Activated T-cell treated with anti-CD3 and anti-CD28 coated beads for 1 hour (primary cell): Measurements from ENCODE around the gene NISCH.

Experiments
- DNase-seq: peaks from one replicate; pipeline ENCODE4 v3.0.0-alpha.2; 2020; ENCODE audit warnings: low read depth

Gene NISCH

GRCh38 chr3:52472239-52473000, 17.0 kb downstream of the NISCH start:
- DNase-seq, result no peak

DNA sequence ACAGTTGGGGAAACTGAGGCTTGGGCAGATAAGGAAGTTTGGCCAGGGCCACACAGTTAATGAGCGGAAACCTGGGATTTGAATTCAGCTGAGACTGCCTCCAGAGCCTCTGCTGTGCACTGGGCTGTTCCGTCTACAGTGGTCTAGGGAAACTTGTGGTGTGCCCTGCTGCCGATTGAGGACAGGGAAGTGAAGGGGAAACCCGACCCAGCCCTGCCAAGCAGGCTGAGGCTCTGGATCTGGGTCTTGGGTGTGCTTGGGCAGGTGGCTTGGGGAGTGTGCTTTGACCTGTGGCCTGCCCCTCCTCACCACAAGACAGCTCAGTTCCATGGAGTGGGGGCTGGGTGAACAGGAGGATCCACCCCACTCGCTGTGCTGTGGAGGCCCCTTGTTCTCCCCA, 17.6 kb downstream of the NISCH start:
- no peak for DNase-seq

DNA sequence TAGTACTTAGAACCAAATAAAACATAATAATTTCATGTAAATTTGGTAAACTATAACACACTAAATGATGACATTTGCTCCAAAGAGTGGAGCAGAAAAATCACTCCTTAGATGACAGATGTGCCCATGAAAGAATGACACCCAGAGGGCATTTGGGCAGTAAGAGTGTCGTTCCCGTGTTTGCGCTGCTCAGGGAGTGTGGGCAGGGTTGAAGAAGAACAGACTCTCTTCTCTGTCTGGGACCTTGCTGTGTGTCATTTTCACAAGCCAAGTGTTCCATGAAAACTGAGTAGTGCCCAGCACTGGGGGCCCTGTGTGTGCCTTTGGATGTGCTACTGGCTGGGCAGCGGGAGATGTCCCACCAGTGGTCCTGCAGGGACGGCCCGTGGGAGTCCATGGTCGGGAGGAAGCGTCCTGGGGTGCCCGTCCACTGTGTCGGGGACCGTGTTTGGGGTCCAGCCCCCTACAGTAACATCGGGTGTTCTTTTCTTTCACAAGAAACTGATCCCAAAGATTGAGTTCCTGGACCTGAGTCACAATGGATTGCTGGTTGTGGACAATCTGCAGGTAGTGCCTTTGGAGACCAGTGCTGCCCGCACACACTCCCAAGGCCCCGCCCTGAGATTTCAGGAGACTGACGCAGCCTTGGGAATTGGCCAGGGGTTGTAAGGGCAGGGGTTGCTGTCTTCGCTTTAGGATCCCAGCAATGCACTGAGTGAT, 21.8 kb downstream of the NISCH start:
- DNase-seq, result no peak

- no peak for DNase-seq
Measured at GRCh38 chr3:52477796-52478095, 22.3 kb downstream of the NISCH start.

DNA sequence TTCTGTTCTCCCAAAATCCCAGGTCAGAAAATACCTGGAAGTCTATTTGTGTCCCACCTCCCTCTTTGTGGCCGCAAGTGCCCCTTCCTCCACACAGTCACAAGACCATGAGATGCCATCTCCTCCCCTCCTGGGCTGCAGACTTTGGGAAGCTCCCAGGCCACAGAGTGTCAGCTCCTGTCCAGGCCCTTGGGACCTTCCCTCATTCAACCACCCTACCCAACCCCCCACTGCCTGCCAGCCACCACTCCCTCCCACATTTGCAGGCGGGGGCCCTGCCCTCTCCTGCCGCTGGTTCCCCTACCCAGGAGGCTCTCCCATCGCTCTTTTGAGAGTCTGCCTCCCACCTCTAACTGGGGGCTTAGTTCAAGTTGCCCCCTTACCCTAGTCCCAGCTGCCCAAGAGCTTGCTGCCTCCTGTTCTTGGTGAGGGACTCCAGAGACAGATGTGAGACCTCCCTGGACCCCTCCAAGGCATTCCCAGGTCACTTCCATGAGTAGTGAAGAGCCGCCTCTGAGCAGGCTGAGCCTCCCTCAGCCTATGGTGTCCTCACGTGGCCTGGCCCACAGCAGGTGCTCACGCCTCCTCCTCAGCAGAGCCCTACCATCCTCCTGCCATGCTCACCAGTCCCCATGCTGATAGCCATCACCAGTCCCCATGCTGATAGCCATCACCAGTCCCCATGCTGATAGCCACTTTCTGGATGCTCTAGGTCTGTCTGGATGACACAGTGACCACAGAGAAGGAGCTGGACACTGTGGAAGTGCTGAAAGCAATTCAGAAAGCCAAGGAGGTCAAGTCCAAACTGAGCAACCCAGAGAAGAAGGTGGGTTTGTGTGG, 23.9 kb downstream of the NISCH start:
- no peak for DNase-seq

- DNase-seq, result no peak
Measured at GRCh38 chr3:52479877-52480575, 24.6 kb downstream of the NISCH start.

DNA sequence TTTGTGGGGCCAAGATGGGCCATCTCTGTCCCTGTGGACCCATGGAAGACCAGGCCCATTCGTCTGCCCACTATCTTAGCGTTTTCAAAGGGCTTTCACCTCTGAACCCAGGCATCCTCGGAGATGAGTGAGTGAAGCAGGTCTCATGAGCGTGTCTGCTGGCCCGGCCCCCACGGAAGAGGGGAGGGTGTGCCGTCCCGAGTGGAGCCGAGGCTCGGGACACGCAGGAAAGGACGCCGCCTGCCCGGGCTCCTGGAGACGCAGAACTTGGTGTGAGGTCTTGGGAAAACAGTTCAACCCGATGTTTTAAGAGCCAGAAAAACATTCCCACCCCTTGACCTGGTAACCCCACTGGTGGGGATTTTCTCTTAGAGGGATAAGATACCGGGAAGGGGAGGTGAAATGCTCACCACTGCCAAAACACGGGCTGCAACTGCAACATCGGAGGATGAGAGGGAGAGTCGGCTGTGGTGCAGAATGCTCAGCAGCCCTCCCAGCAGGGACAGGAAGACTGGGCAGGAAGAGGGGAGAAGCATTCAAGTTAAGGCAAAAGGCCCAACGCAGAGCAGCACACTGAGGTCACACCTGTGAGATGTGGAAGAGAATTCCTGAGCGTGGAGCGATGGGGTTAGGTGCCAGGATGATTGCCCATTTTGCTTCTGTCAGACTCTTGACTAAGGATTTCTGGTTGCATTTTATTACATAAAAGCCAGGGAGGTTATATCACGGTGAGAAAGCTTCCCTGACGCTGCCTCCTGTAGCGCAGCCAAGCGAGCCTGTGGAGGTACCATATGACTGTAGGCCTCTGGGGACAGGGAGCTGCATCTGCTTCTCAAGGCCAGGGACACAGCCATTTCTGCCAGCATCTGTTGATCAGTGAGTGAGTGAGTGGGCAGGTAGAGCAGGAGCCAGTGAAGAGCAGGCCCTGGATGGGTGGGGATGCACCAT, 25.6 kb downstream of the NISCH start:
- DNase-seq, result no peak

DNA sequence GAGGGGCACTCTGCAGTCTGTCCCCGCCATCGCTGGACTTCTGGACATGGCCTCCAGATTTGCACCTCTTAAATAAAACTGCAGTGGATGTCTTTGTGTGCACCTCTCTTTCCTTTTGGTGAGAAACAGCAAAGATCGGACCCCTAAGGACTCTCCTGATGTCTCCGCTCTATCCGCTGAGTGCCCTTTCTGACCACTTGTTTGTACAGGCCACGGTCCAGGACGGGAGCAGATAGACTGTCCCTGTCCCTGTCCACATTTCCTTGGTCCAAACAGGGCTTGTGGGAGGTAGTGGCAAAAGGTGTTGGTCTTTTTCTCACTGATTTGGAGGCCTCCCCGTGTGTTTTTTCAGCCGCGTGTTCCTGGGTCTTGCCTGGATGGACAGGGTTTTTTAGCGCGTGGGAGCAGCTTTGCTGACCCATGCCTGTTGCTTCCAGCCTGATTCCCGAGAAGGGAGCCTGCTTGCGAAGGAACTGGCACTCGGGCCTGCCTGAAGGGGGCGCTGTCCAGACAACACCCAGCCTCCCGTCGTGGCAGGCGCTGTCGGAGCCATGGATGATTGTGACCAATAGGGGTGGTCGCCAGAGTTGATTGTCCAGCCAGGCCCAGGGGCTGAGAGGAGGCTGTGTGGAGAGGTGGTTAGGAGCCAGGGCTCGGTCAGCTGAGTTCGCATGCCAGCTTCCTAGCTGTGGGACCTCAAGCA, 26.6 kb downstream of the NISCH start:
- no peak for DNase-seq

DNA sequence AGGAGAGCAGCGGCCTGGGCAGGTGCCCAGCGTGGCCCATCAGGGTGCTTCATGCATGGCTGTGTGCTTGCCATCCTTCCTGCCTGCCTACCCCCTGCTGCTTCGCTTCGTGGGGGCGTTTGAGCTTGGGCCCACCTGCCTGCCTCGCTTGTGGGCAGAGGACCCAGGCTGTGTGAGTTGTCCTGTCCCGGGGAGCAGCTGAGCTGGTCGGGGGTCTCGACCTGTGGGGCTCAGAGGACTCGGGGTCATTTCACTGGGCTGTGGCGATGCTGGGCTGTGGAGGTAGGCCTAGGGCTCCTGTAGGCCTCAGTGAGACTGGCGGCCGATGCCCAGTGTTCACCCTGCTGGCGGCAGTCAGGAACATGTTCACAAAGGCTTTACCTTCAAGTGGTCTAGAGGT, 27.7 kb downstream of the NISCH start:
- no peak for DNase-seq

- no peak for DNase-seq
Measured at GRCh38 chr3:52483577-52484381, 28.4 kb downstream of the NISCH start.

DNA sequence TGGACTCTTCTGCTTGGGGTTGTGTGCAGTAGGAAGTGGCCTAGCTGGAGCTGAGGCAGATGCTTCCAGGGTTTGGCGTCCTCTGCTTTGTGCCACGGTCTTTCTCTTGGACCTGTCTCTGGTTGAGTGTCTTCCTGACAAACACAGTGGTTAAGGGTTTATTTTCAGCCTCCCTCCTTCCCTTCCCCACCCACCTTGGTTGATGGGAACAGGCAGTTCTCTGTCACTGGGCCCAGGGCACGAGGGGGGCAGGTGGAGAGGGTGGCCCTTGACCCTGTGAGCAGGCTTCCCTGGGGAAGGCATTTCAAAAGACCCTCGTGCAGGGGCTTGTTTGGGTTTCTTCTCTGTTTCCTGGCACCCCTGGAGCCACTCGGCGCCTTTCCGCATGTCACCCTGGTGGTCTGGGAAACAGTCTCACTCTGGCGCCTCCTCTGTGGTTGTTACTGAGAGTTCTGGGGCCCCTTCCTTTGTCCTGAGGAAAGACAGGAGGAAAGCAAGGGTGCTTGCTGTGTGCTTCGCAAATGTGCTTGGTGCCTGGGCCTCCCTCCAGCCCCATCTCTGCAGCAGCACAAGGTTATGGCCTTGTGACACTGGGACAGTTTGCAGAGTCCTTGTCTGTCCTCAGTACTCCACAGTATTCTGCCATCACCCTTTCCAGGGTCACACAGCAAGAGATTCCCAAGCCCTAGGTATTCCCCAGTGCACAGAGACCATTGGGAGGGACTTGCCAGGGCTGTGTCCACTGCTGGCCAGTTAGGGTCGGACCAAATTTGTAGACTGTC, 29.5 kb downstream of the NISCH start:
- no peak for DNase-seq

DNA sequence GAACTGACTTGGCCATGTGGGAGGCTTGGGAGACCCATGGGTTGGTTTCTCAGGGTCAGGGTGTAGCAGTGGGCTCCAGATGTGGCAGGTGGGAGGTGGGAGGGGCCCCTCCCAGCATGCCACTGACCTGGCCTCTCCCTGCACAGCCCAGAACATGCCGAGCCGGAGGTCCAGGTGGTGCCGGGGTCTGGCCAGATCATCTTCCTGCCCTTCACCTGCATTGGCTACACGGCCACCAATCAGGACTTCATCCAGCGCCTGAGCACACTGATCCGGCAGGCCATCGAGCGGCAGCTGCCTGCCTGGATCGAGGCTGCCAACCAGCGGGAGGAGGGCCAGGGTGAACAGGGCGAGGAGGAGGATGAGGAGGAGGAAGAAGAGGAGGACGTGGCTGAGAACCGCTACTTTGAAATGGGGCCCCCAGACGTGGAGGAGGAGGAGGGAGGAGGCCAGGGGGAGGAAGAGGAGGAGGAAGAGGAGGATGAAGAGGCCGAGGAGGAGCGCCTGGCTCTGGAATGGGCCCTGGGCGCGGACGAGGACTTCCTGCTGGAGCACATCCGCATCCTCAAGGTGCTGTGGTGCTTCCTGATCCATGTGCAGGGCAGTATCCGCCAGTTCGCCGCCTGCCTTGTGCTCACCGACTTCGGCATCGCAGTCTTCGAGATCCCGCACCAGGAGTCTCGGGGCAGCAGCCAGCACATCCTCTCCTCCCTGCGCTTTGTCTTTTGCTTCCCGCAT, 31.8 kb downstream of the NISCH start:
- DNase-seq, result no peak

GRCh38 chr3:52487788-52488691, 32.6 kb downstream of the NISCH start:
- no peak for DNase-seq

DNA sequence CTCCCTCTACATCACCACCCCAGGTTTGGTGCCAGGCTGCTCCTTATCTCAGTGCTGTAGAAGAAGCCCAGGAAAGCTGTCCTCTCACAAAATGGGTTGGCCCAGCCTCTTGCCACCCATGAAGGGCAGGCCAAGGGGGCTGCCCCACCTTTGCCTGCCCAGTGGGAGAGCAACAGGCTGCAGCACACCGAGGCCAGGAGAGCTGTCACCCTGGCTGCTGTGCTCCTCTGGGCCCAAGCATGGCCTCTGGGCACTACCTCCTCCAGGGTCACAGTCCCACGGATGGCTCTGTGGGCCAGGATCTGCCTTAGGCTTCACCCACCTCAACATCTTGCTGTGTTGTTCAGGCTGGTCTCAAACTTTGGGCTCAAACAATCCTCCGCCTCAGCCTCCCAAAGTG, 33.3 kb downstream of the NISCH start:
- no peak for DNase-seq

- DNase-seq, result no peak
Measured at GRCh38 chr3:52489453-52489852, 34.0 kb downstream of the NISCH start.

- DNase-seq, result no peak
Measured at GRCh38 chr3:52490035-52490938, 34.9 kb downstream of the NISCH start.
